ELR (cell line): ENCODE data around the gene KCNH8.

ENCODE experiments used
- DNase-seq: peaks from one replicate; pipeline ENCODE4 v3.0.0-alpha.2; 2015; ENCODE audit warnings: low read depth

The KCNH8 gene

GRCh38 chr3:19485267-19485666 is 337.0 kb downstream of the KCNH8 start:
- DNase-seq = no peak

DNA sequence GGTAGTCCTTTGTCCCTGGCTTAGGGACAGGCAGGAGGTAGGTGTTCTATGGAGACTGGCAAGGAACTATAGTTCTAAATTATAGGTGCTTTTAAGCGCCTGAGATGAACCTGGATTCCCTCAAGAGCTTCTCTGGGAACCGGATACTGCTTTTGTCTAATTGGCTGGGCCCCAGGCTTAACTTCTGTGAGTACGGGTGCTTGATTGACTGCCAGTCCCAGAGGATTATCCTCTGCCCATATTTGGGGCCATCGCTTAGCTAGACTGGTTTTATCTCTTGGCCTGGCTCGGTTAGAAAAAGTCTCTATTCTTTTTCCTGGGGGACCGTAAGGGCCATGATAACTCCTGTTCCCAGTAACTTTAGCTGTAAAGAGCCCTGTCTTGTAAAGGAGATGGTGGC is 339.1 kb downstream of the KCNH8 start:
- no peak for DNase-seq

- DNase-seq = no peak
These were observed 340.6 kb downstream of the KCNH8 start for GRCh38 chr3:19488939-19489338.

DNA sequence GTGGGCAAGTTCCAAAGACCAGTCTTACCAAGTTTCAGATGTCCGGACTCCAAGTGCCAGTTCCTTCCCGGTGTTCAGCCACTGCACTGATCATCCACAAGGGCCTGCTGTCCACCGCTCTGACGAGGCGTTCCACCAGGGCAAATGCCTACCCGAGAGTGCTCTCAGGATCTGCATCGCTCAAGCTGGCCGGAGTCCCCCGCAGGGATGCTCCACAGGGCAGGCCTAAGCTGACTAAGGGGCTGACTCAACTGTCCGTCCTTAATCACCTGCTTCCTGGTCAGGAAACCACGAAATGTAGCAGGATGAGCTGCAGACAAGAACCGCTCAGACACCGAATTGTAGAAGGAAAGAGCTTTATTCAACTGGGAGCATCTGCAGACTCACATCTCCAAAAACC is 341.6 kb downstream of the KCNH8 start:
- DNase-seq = peak; percentile 0

- DNase-seq = no peak
These were observed 357.9 kb downstream of the KCNH8 start for GRCh38 chr3:19506171-19506570.

DNA sequence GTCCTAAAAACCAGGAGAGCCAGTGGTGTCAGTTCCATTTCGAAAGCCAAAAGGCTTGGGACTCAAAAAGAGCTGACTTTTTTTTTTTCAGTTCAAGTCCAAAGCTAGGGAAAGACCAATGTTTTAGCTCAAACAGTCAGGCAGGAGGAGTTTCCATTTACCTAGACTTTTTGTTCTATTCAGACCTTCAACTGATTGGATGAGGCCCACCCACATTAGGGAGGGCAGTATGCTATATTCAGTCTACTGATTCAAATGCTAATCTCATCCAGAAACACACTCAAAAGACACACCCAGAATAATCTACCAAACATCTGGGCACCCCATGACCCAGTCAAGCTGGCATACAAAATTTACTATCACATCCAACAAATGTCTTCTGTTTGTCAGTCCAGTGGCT is 374.0 kb downstream of the KCNH8 start:
- DNase-seq = no peak

DNA sequence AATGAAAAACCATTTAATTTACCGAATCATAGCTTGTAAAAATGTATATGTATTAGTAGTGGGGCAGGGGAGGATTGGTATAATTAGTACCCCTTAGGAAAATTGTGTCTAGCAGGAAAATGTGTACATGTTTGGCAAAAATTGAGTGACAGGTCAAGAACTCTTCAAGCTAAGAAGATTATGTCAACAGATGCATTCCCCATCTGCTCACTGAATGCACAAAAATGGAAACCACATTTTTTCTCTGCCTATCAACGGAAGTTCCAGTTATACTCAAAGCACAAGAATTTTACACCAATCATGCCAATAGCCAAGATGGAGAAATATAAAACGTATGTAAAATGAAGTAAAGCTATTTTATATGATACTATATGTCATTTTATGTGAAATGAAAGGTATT is 377.8 kb downstream of the KCNH8 start:
- no peak for DNase-seq

GRCh38 chr3:19527746-19528145 is 379.4 kb downstream of the KCNH8 start:
- DNase-seq = no peak

- no peak for DNase-seq
These were observed 383.1 kb downstream of the KCNH8 start for GRCh38 chr3:19531426-19531825.

DNA sequence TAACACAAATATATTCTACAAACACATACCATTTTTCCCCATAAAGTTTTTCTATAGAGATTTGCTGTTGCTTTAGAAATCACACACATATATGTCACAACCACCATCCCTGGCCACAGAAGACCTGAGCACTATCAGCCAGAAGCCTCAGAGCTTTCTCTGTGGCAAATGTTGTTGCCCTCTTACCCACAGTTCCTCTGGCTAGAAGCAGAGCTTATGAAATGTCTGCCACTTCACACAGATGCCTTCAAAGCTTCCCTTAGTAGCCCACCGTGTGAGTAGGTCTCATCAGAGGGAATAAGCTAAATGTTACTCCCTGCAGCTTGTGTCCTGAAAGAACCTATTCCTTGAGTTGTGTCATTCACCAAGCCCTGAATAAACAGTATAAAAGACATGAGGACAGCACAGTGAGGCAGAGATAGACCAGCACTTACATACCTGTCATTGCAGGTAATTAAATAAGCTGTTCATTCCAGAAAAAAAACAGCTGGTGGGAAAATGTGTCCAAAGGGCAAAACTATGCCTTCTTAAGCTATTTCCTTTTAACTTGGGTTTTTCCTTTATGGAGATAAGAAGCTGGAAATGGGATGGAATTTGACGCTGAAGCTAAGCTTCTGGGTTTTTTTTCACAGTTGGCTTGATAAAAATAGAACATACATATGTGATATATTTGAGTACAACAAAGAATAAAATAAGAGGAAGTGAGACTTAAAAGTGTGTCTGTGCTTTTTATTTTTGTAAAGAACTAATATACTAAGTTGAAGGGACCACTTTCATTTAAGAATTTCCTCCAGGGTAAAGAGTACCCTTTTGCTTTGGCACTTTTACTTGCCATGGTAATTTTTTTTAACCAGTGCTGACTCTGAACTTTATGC is 391.4 kb downstream of the KCNH8 start:
- DNase-seq = no peak

- DNase-seq = no peak
These were observed 392.2 kb downstream of the KCNH8 start for GRCh38 chr3:19540464-19540863.

- no peak for DNase-seq
These were observed 393.0 kb downstream of the KCNH8 start for GRCh38 chr3:19541284-19541683.

- DNase-seq = peak; percentile 1
These were observed 395.0 kb downstream of the KCNH8 start for GRCh38 chr3:19543212-19543841.

DNA sequence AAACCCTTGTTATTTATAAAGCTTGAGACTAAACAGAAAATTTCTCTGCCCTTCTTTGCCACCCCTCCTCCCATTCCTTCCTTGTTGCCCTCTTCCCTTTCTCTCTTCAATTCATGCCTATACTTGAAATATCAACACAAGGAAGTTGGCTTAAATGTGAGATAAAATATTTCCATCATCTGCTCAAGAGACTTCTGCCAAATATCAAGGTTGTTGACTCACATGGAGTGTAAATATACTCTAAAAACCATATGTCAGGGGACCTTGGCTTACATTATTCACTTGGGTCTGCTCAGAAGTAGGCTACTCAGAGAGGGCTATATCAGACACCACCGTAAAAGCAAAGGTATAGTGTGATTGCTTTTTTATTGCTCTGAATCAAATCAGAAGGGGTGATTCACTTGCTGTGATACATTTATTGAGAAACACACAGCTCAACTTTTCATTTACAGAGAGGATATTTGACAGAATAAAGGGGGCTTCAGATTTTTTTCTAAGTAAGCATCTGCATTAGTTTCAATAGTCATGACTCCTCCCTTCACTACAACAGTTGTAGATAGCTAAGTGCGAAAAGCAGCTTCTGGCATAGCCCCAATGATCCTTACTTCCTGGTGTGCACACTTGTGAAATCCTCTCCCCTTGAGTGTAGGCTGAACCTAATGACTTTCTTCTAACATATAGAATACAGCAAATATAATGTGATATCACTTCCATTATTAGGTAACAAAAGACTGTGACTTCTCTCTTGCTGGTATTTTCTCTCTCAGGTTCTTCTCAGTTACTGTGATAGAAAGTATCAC is 399.6 kb downstream of the KCNH8 start:
- no peak for DNase-seq

- DNase-seq = no peak
These were observed 411.6 kb downstream of the KCNH8 start for GRCh38 chr3:19559724-19560442.

GRCh38 chr3:19573644-19574043 is 425.3 kb downstream of the KCNH8 start:
- no peak for DNase-seq

DNA sequence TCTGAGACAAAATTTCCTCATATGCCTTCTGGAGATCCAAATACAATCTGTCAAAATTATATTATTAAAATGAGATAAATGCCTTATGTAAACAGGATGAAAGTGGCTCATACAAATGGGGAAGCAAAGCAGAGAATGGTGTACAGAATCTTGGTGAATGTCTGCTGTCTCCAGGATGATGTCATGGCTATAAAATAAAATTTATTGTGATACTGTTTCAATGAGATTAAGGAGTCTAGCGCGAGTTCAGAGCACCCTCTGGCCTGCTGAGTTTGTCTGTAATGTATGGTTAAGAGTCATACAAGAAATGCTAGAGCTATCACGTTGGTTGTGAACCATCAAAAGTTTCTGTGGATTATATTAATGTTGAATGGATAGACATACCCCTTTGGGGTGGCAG is 426.0 kb downstream of the KCNH8 start:
- no peak for DNase-seq

GRCh38 chr3:19576343-19576742 is 428.0 kb downstream of the KCNH8 start:
- DNase-seq = no peak
